SK-N-SH treated with all-trans-retinoic acid at 6 μM for 48 hours (cell line): Measurements from ENCODE around the gene GJA4.
"Not testable (repeated sequence)": the region's sequence is repeated elsewhere in the genome, so short reads cannot be mapped to it uniquely, and the experiment has no call there.

Source experiments
- ATAC-seq: fragments of 200-7000 bp; cut with Tn5 transposase; 3 replicates; pipeline ENCODE4 v1.9.1; 2020; ENCODE audit warnings: mild to moderate bottlenecking, moderate library complexity
- ARNTL ChIP-seq: fragments of 450-650 bp; formaldehyde crosslinking; IDR thresholded peaks from 2 replicates; pipeline ENCODE4 v1.5.0; 2020; ENCODE audit warnings: low read depth, mild to moderate bottlenecking, moderate library complexity, borderline replicate concordance
- BACH2 ChIP-seq: fragments of 250-450 bp; sonication (Bioruptor Pico); IDR thresholded peaks from 2 replicates; pipeline ENCODE4 v1.9.0; 2021; ENCODE audit warnings: mild to moderate bottlenecking, borderline replicate concordance
- CREB5 ChIP-seq: fragments of 250-450 bp; sonication (Bioruptor Pico); IDR thresholded peaks from 2 replicates; pipeline ENCODE4 v1.5.1; 2020; ENCODE audit warnings: low read depth, mild to moderate bottlenecking, moderate library complexity
- CSDC2 ChIP-seq: fragments of 250-450 bp; sonication (Bioruptor Pico); IDR thresholded peaks from 2 replicates; pipeline ENCODE4 v1.5.0; 2020; ENCODE audit warnings: mild to moderate bottlenecking, moderate library complexity
- CSRNP3 ChIP-seq: fragments of 250-450 bp; sonication (Bioruptor Pico); IDR thresholded peaks from 2 replicates; pipeline ENCODE4 v1.5.1; 2021; ENCODE audit warnings: mild to moderate bottlenecking, moderate library complexity
- ISL1 ChIP-seq: fragments of 250-450 bp; sonication (Bioruptor Pico); IDR thresholded peaks from 2 replicates; pipeline ENCODE4 v2.1.2; 2022; ENCODE audit warnings: mild to moderate bottlenecking, moderate library complexity
- OSR1 ChIP-seq: fragments of 250-450 bp; sonication (Bioruptor Pico); IDR thresholded peaks from 2 replicates; pipeline ENCODE4 v1.8.0; 2022; ENCODE audit warnings: moderate library complexity, mild to moderate bottlenecking, inconsistent platforms
- PATZ1 ChIP-seq: fragments of 250-450 bp; sonication (Bioruptor Pico); IDR thresholded peaks from 2 replicates; pipeline ENCODE4 v1.8.0; 2020; ENCODE audit warnings: mild to moderate bottlenecking, moderate library complexity, borderline replicate concordance
- PPARA ChIP-seq: fragments of 250-450 bp; sonication (Bioruptor Pico); IDR thresholded peaks from 2 replicates; pipeline ENCODE4 v1.5.0; 2020; ENCODE audit warnings: mild to moderate bottlenecking, borderline replicate concordance
- RARB ChIP-seq: fragments of 250-450 bp; sonication (Bioruptor Pico); IDR thresholded peaks from 2 replicates; pipeline ENCODE4 v1.8.0; 2021; ENCODE audit warnings: mild to moderate bottlenecking, moderate library complexity
- TCF4 ChIP-seq: fragments of 250-450 bp; sonication (Bioruptor Pico); IDR thresholded peaks from 2 replicates; pipeline ENCODE4 v1.8.0; 2021; ENCODE audit warnings: mild to moderate bottlenecking, moderate library complexity, borderline replicate concordance
- TOX ChIP-seq: fragments of 250-450 bp; sonication (Bioruptor Pico); IDR thresholded peaks from 2 replicates; pipeline ENCODE4 v1.8.0; 2021; ENCODE audit warnings: mild to moderate bottlenecking, moderate library complexity, borderline replicate concordance
- TSHZ2 ChIP-seq: fragments of 250-450 bp; sonication (Bioruptor Pico); IDR thresholded peaks from 2 replicates; pipeline ENCODE4 v1.5.0; 2020; ENCODE audit warnings: mild to moderate bottlenecking, moderate library complexity
- ZC3H10 ChIP-seq: fragments of 250-450 bp; sonication (Bioruptor Pico); IDR thresholded peaks from 2 replicates; pipeline ENCODE4 v1.5.1; 2021; ENCODE audit warnings: mild to moderate bottlenecking, moderate library complexity
- ZFP3 ChIP-seq: fragments of 250-450 bp; sonication (Bioruptor Pico); IDR thresholded peaks from 2 replicates; pipeline ENCODE4 v1.5.0; 2020; ENCODE audit warnings: mild to moderate bottlenecking, moderate library complexity
- ZFP30 ChIP-seq: fragments of 450-650 bp; formaldehyde crosslinking; IDR thresholded peaks from 2 replicates; pipeline ENCODE4 v1.5.0; 2022; ENCODE audit warnings: mild to moderate bottlenecking, moderate library complexity
- ZNF565 ChIP-seq: fragments of 450-650 bp; formaldehyde crosslinking; conservative IDR thresholded peaks from 2 replicates; pipeline ENCODE4 v1.5.0; 2020; ENCODE audit warnings: low read depth, mild to moderate bottlenecking, moderate library complexity
- ZNF70 ChIP-seq: fragments of 450-650 bp; formaldehyde crosslinking; IDR thresholded peaks from 2 replicates; pipeline ENCODE4 v1.5.0; 2020; ENCODE audit warnings: mild to moderate bottlenecking, moderate library complexity
- ZNF8 ChIP-seq: fragments of 450-650 bp; formaldehyde crosslinking; IDR thresholded peaks from 2 replicates; pipeline ENCODE4 v1.5.0; 2020; ENCODE audit warnings: mild to moderate bottlenecking, moderate library complexity

The GJA4 gene

GRCh38 chr1:34763142-34763781, 29.5 kb upstream of the GJA4 start (continued):
- TF ChIP-seq PATZ1 (CRISPR knock-in tag): no peak
- TF ChIP-seq, all 23 proteins: peak for 0

- TF ChIP-seq PPARA (CRISPR knock-in tag): no peak
- no peak for ATAC-seq
Measured at GRCh38 chr1:34768856-34769255, 23.9 kb upstream of the GJA4 start.

GRCh38 chr1:34770891-34771504, 21.8 kb upstream of the GJA4 start:
- no peak for ATAC-seq
- TF ChIP-seq ZNF70 (no peak), BACH2 (CRISPR knock-in tag) (no peak), ARNTL (no peak), ZFP3 (CRISPR knock-in tag) (no peak), ISL1 (CRISPR knock-in tag) (no peak), TOX (no peak), TCF4 (CRISPR knock-in tag) (no peak)

GRCh38 chr1:34771573-34772371, 21.0 kb upstream of the GJA4 start:
- ATAC-seq: no peak
- TF ChIP-seq ARNTL (no peak), ZFP3 (CRISPR knock-in tag) (no peak), PPARA (CRISPR knock-in tag) (no peak), ZNF70 (no peak), ZNF8 (CRISPR knock-in tag) (no peak), CSDC2 (CRISPR knock-in tag) (no peak), BACH2 (CRISPR knock-in tag) (no peak), RARB (CRISPR knock-in tag) (no peak), PATZ1 (CRISPR knock-in tag) (no peak), CSRNP3 (CRISPR knock-in tag) (no peak), TSHZ2 (CRISPR knock-in tag) (no peak), CREB5 (no peak), ZFP30 (CRISPR knock-in tag) (no peak), ISL1 (CRISPR knock-in tag) (no peak), ZNF565 (no peak), ZC3H10 (no peak), OSR1 (CRISPR knock-in tag) (no peak), TCF4 (CRISPR knock-in tag) (no peak)

- ATAC-seq: not testable (repeated sequence)
Measured at GRCh38 chr1:34773114-34773513, 19.7 kb upstream of the GJA4 start.
